Measurements from ENCODE around the gene HPD.

DNA sequence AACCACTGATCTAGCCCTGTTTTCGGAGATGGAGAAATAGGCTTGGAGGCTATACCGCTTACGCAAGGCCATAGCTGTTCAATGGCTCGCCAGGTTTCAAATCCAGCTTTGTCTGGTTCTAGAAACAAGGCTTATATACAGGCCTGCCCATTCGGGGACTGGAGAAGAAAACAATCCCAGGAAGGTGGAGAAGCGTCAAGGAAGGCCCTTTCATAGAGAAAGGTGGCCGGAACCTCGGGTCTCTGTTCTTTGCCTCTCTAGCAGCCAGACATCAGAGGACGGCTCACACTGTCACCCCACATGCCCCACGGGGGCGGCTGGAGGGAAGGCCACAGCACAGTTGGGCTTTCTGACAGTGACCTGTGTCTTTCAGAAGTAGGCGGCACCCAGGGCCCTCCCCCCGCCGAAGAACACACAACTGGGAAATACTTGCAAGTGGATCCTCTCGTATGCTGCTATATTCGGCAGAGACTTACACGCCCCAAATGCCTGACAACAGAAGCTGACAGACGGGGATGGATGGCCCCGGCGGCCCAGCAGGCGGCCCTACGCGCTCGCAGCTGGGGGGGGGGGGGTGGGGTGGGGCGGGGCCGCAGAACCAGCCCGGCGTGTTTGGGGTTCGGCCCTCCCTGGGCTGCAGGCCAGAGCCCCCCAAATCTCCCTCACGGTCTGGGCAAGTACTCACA lies 59.4 kb downstream of the HPD start:
- TF ChIP-seq EZH2 (IDR thresholded peaks at IDR 0.05) (no peak), POLR2AphosphoS5 (IDR thresholded peaks at IDR 0.05; ENCODE audit: borderline replicate concordance, low read depth, low read length) (no peak), FOXP2 (optimal IDR thresholded peaks at IDR 0.05; ENCODE audit: control extremely low read depth, extremely low read length, insufficient read depth) (peak; percentile 25)
